Esophagus muscularis mucosa (tissue), 4 donors: ENCODE measurements around the gene VWA3B. TPM values are rescaled to one million over a fixed set of nuclear protein-coding genes. Genes with fewer than 3 reads are reported as not detected.

Experiments
- DNase-seq: peaks from one replicate; pipeline ENCODE4 v3.0.0-alpha.2; 2017; ENCODE audit errors: extremely low spot score
- H3K27ac ChIP-seq, 4 donors: fragments of 200-600 bp; sonication (generic); replicated peaks in 1 of 4; 1 replicate in 3 of 4; 2 replicates in 1 of 4; pipeline ENCODE4 v1.5.1; 2016 to 2019; ENCODE audit warnings: mild to moderate bottlenecking in 1 of 4
- H3K27me3 ChIP-seq, 4 donors: fragments of 200-600 bp; sonication (generic); one replicate each; pipeline versions ENCODE4 v1.5.1 to v1.6.0; 2016 to 2019
- H3K36me3 ChIP-seq, 4 donors: fragments of 200-600 bp; sonication (generic); one replicate each; pipeline ENCODE4 v1.5.1; 2016 to 2019
- H3K4me1 ChIP-seq, 4 donors: fragments of 200-600 bp; sonication (generic); one replicate each; pipeline ENCODE4 v1.5.1; 2016 to 2019
- H3K4me3 ChIP-seq, 4 donors: fragments of 200-600 bp; sonication (generic); 1 replicate in 2 of 4; 2 replicates in 2 of 4; pipeline ENCODE4 v1.5.1; 2016 to 2019; ENCODE audit warnings: mild to moderate bottlenecking in 4 of 4, moderate library complexity in 1 of 4
- H3K9me3 ChIP-seq, 4 donors: fragments of 200-600 bp; sonication (generic); 1 replicate in 3 of 4; 2 replicates in 1 of 4; pipeline ENCODE4 v1.5.1; 2016 to 2019
- CTCF ChIP-seq, 3 experiments: fragments of 200-600 bp in 2 of 3; fragments of 450-650 bp in 1 of 3; sonication (generic) in 2 of 3; IDR thresholded peaks; one replicate each; pipeline ENCODE4 v1.5.1; 2017 to 2019; ENCODE audit warnings: antibody characterized with exemption in 3 of 3, mild to moderate bottlenecking in 2 of 3, moderate library complexity in 1 of 3
- EP300 ChIP-seq: sonication (generic); formaldehyde crosslinking; IDR thresholded peaks from one replicate; pipeline ENCODE4 v1.6.1; 2017; ENCODE audit warnings: antibody characterized with exemption
- POLR2A ChIP-seq: fragments of 450-650 bp; IDR thresholded peaks from one replicate; pipeline ENCODE4 v1.6.1; 2017; ENCODE audit warnings: antibody characterized with exemption, moderate library complexity, mild to moderate bottlenecking, low read depth
- POLR2AphosphoS5 ChIP-seq, 2 donors: sonication (generic); formaldehyde crosslinking; IDR thresholded peaks; one replicate each; pipeline ENCODE4 v1.6.1; 2017; ENCODE audit warnings: antibody characterized with exemption in 2 of 2
- WGBS: methylation state at CpG from one replicate; pipeline ENCODE4 v1.1.5; 2018; 5-methylcytosine and 5-hydroxymethylcytosine counted together
- intact Hi-C: fragments of 100-400 bp; cut with DNase I; formaldehyde crosslinking; loops from one replicate; pipeline ENCODE4 v1.15.1; 2023
- total RNA-seq, 4 donors: library from RNA; depleted of rRNA; stranded (reverse); fragments of >200 nt; gene quantifications; one replicate each; pipeline versions ENCODE4 v1.1.0 to v1.2.1, GENCODE V29; 2016

Gene VWA3B
- total RNA-seq, 4 donors from 2014 or later = not detected

GRCh38 chr2:98309580-98309979 is 222.6 kb downstream of the VWA3B start:
- H3K27me3 ChIP-seq = peaks cover 0 to 25% (median 0%) of the 10 kb centered on the region in 4 donors
- H3K4me3 ChIP-seq = no peak overlapping the region
- H3K36me3 ChIP-seq = no peaks in the 10 kb centered on the region
- no peak overlapping the region for H3K27ac ChIP-seq
- no peaks in the 10 kb centered on the region for H3K4me1 ChIP-seq
- intact Hi-C loops = no loop called here
- no peaks in the 10 kb centered on the region for H3K9me3 ChIP-seq
- TF ChIP-seq EP300 (no peak), POLR2A (no peak), CTCF (IDR thresholded peaks at IDR 0.05) (no peak)
- WGBS = 89% methylated on average over 10 of the region's 11 CpGs
- DNase-seq = no peak

- intact Hi-C loops = no loop called here
- DNase-seq = peak; percentile 29
- 75% methylated on average over 4 of the region's 4 CpGs for WGBS
- no peaks in the 10 kb centered on the region for H3K36me3 ChIP-seq
- H3K4me1 ChIP-seq = no peaks in the 10 kb centered on the region
- TF ChIP-seq POLR2A = no peak
- no peak for TF ChIP-seq EP300
- TF ChIP-seq CTCF (IDR thresholded peaks at IDR 0.05) = no peak
- no peak for TF ChIP-seq POLR2AphosphoS5 (IDR thresholded peaks at IDR 0.05)
- H3K9me3 ChIP-seq = no peaks in the 10 kb centered on the region
- H3K27ac ChIP-seq = no peak overlapping the region
- peaks cover 0 to 25% (median 0%) of the 10 kb centered on the region in 4 donors for H3K27me3 ChIP-seq
- H3K4me3 ChIP-seq = no peak overlapping the region
Measured at GRCh38 chr2:98310010-98310409, 223.0 kb downstream of the VWA3B start.

- H3K27ac ChIP-seq = no peak overlapping the region
- intact Hi-C loops = no loop called here
- TF ChIP-seq POLR2A (no peak), CTCF (IDR thresholded peaks at IDR 0.05) (no peak), POLR2AphosphoS5 (IDR thresholded peaks at IDR 0.05) (no peak), EP300 (no peak)
- WGBS = 89% methylated on average over 3 of the region's 3 CpGs
- no peak for DNase-seq
- H3K9me3 ChIP-seq = no peaks in the 10 kb centered on the region
- no peaks in the 10 kb centered on the region for H3K4me1 ChIP-seq
- no peaks in the 10 kb centered on the region for H3K36me3 ChIP-seq
- peaks cover 0 to 25% (median 0%) of the 10 kb centered on the region in 4 donors for H3K27me3 ChIP-seq
- H3K4me3 ChIP-seq = no peak overlapping the region
Measured at GRCh38 chr2:98311090-98311489, 224.1 kb downstream of the VWA3B start.

- no peaks in the 10 kb centered on the region for H3K4me1 ChIP-seq
- no peaks in the 10 kb centered on the region for H3K9me3 ChIP-seq
- no peak overlapping the region for H3K27ac ChIP-seq
- no peak for TF ChIP-seq CTCF (IDR thresholded peaks at IDR 0.05)
- no peak for TF ChIP-seq EP300
- no peak for TF ChIP-seq POLR2A
- no peak for TF ChIP-seq POLR2AphosphoS5 (IDR thresholded peaks at IDR 0.05)
- WGBS = 81% methylated on average over 33 of the region's 33 CpGs
- intact Hi-C loops = no loop called here
- DNase-seq = peak; percentile 68
- no peaks in the 10 kb centered on the region for H3K36me3 ChIP-seq
- H3K27me3 ChIP-seq = peaks cover 0 to 25% (median 0%) of the 10 kb centered on the region in 4 donors
- no peak overlapping the region for H3K4me3 ChIP-seq
Measured at GRCh38 chr2:98311771-98312545, 225.0 kb downstream of the VWA3B start.
